Activated T-cell treated with anti-CD3 and anti-CD28 coated beads, Interleukin-2, amount 50 U/mL, for 4 hours (primary cell): ENCODE measurements around the gene ACSM3. TPM values are rescaled to one million over a fixed set of nuclear protein-coding genes. Genes with fewer than 3 reads are reported as not detected.

ENCODE experiments used
- ATAC-seq, 2 donors: fragments of 200-7000 bp; cut with Tn5 transposase; one replicate each; pipeline ENCODE4 v1.10.0; 2021
- DNase-seq: peaks from one replicate; pipeline ENCODE4 v3.0.0-alpha.2; 2020
- H3K27me3 Mint-ChIP-seq: one replicate; pipeline ENCODE4 v1.8.0; 2021; ENCODE audit warnings: low read depth, mixed read lengths
- H3K36me3 Mint-ChIP-seq: one replicate; pipeline ENCODE4 v1.8.0; 2022; ENCODE audit warnings: mixed read lengths; ENCODE audit not compliant: insufficient read depth
- H3K4me1 Mint-ChIP-seq: one replicate; pipeline ENCODE4 v1.8.0; 2021; ENCODE audit warnings: low read depth, mixed read lengths
- H3K4me3 Mint-ChIP-seq: one replicate; pipeline ENCODE4 v1.8.0; 2021; ENCODE audit warnings: mild to moderate bottlenecking, moderate library complexity, mixed read lengths
- H3K9me3 Mint-ChIP-seq: one replicate; pipeline ENCODE4 v1.8.0; 2021; ENCODE audit warnings: mixed read lengths
- total RNA-seq, 3 donors: library from RNA; stranded (reverse); gene quantifications; one replicate each; pipeline ENCODE4 v1.2.1, GENCODE V29; 2021

Gene ACSM3
- total RNA-seq, 3 donors from 2014 or later, result 4.3 to 5.7 (median 4.6) TPM

DNA sequence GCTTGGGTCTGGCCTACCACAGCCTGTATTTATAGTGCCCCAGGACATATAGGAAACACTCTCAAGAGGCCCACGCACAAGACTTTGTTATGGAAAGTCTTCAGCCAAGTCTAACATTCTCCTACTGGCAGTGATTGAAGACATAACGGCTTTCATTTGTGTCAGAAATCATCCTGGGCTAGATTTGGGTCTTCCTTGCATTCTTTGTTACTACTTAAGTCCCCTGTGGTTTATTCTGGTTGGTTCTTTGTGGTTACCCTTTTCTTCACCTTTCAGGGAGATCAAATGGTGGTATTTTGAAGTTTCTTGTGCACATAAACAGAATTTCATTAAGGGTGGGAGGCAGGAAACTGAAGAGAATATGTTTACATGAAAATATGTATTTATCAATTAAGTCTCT is 80.2 kb downstream of the ACSM3 start:
- H3K27me3 Mint-ChIP-seq, result no peaks in the 10 kb centered on the region
- peaks cover 22% of the 10 kb centered on the region for H3K4me1 Mint-ChIP-seq
- H3K4me3 Mint-ChIP-seq, result no peak overlapping the region
- H3K9me3 Mint-ChIP-seq, result no peaks in the 10 kb centered on the region
- no peaks in the 10 kb centered on the region for H3K36me3 Mint-ChIP-seq
- DNase-seq (no peak), ATAC-seq (peak; percentile 34 to 38)

DNA sequence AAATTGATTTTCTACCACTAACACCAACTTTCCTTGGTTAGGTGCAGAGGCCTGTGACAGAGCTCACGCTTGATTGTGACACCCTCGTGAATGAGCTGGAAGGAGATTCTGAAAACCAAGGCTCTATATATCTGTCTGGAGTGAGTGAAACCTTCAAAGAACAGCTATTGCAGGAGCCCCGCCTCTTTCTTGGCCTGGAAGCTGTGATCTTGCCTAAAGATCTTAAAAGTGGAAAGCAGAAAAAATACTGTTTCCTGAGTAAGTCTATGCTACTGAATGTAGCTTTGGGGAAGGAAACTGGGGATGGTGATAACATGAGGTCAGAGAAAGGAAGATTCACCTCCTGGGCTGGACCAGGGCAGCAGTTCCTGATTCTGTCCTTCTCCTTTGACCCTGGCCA is 80.8 kb downstream of the ACSM3 start:
- no peaks in the 10 kb centered on the region for H3K27me3 Mint-ChIP-seq
- no peaks in the 10 kb centered on the region for H3K36me3 Mint-ChIP-seq
- no peak for DNase-seq
- peak; percentile 54 to 66 for ATAC-seq
- H3K9me3 Mint-ChIP-seq, result no peaks in the 10 kb centered on the region
- H3K4me3 Mint-ChIP-seq, result no peak overlapping the region
- H3K4me1 Mint-ChIP-seq, result peaks cover 22% of the 10 kb centered on the region

DNA sequence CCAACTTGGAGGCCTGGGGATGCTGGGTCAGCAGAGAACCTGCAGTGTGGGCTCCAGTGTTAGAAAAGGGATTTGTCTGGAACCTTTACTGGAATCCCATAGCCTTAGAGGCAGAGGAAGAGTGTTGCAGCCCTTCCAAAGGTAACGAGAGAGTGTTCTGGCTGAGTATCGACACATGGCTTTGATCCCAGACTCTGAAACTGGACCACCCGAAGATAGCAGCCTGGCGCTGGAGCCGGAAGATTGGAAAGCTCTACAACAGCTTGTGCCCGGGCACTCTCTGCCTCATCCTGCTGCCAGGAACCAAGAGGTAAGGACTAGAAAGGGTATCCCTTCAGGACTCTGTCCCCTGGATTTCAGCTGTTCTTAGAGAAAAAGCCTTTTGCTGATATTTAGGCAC is 82.2 kb downstream of the ACSM3 start:
- DNase-seq, result no peak
- ATAC-seq, result no peak
- no peak overlapping the region for H3K4me3 Mint-ChIP-seq
- no peaks in the 10 kb centered on the region for H3K36me3 Mint-ChIP-seq
- peaks cover 25% of the 10 kb centered on the region for H3K4me1 Mint-ChIP-seq
- no peaks in the 10 kb centered on the region for H3K27me3 Mint-ChIP-seq
- H3K9me3 Mint-ChIP-seq, result no peaks in the 10 kb centered on the region

DNA sequence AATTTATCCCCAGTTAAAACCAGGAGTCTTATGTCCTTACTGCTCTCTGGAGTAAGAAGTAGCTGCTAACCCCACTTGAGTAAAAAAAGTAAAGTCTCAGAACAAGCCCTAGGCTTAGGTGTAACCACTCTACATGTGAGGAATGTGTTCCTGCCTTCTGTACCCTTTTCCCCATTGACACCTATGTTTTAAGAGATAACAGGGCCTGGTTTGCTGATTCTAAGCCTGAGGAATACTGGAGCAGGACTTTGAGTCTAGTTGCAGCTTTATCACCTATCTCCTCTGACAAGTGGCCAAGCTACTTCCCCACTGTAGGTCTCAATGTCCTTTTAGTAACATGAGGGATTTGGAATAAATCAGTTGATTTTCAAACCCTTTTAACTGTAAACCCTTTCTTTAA is 82.7 kb downstream of the ACSM3 start:
- Mint-ChIP-seq H3K4me3 (no peak overlapping the region), H3K27me3 (no peaks in the 10 kb centered on the region), H3K9me3 (no peaks in the 10 kb centered on the region), H3K4me1 (peaks cover 25% of the 10 kb centered on the region), H3K36me3 (no peaks in the 10 kb centered on the region)
- ATAC-seq (no peak), DNase-seq (no peak)

Other genes with a start within 250 kb of the ACSM3 start
- under 1 TPM in 1 of 3 donors, not detected in 2; 0.22 TPM for gene ACSM2B, start 187.6 kb upstream of the ACSM3 start, total RNA-seq
- gene ACSM1, start 66.3 kb upstream of the ACSM3 start, total RNA-seq, result not detected
- 10 to 100 TPM; 54.7 to 57.5 (median 55.7) TPM for gene THUMPD1, start 22.2 kb upstream of the ACSM3 start, total RNA-seq
- gene ERI2, start 42.5 kb downstream of the ACSM3 start, total RNA-seq, result 1 to 10 TPM; 8.1 to 9.4 (median 9.4) TPM
- 1 to 10 TPM; 2.9 to 3.9 (median 2.9) TPM for gene REXO5, start 42.5 kb downstream of the ACSM3 start, total RNA-seq
- gene DCUN1D3, start 136.3 kb downstream of the ACSM3 start, total RNA-seq, result 1 to 10 TPM; 5.8 to 7.5 (median 7.3) TPM
- 10 to 100 TPM; 16.0 to 18.2 (median 16.4) TPM for gene LYRM1, start 136.8 kb downstream of the ACSM3 start, total RNA-seq